Activated CD8-positive, alpha-beta T cell treated with anti-CD3 and anti-CD28 coated beads for 36 hours (primary cell): Measurements from ENCODE around the gene CDT1. TPM values are rescaled to one million over a fixed set of nuclear protein-coding genes. Genes with fewer than 3 reads are reported as not detected.

ENCODE experiments used
- ATAC-seq: fragments of 200-7000 bp; cut with Tn5 transposase; one replicate; pipeline ENCODE4 v1.10.0; 2021; ENCODE audit warnings: mild to moderate bottlenecking, moderate library complexity
- CTCF ChIA-PET: fragments of 350-600 bp; sonication (Branson Sonifier 250); formaldehyde crosslinking; loops from one replicate; lab custom pipeline; 2021; ENCODE audit warnings: antibody characterized with exemption; lab: Charles Lee
- POLR2A ChIA-PET: fragments of 350-600 bp; sonication (Branson Sonifier 250); formaldehyde crosslinking; loops from one replicate; lab custom pipeline; 2021; ENCODE audit warnings: antibody characterized with exemption; lab: Charles Lee
- DNase-seq: peaks from one replicate; pipeline ENCODE4 v3.0.0-alpha.2; 2020
- H3K27ac Mint-ChIP-seq: one replicate; pipeline ENCODE4 v1.8.0; 2021; ENCODE audit warnings: mild to moderate bottlenecking, mixed read lengths
- H3K27me3 Mint-ChIP-seq: one replicate; pipeline ENCODE4 v1.8.0; 2021; ENCODE audit warnings: mixed read lengths
- H3K36me3 Mint-ChIP-seq: one replicate; pipeline ENCODE4 v1.8.0; 2021; ENCODE audit warnings: low read depth, mixed read lengths
- H3K4me1 Mint-ChIP-seq: one replicate; pipeline ENCODE4 v1.8.0; 2021; ENCODE audit warnings: low read depth, mixed read lengths
- H3K4me3 Mint-ChIP-seq: one replicate; pipeline ENCODE4 v1.8.0; 2021; ENCODE audit warnings: mild to moderate bottlenecking, moderate library complexity, mixed read lengths
- H3K9me3 Mint-ChIP-seq: one replicate; pipeline ENCODE4 v1.8.0; 2021; ENCODE audit warnings: mixed read lengths
- CTCF ChIP-seq: fragments of 200-600 bp; IDR thresholded peaks from one replicate; pipeline ENCODE4 v1.8.0; 2022; ENCODE audit warnings: antibody characterized with exemption, mild to moderate bottlenecking
- intact Hi-C: fragments of 100-400 bp; cut with micrococcal nuclease; formaldehyde crosslinking; loops from one replicate; pipeline ENCODE4 v1.10.0; 2022
- total RNA-seq, 2 experiments: library from RNA; stranded (reverse); gene quantifications; one replicate each; pipeline ENCODE4 v1.2.3, GENCODE V29; 2021

CDT1 gene
- total RNA-seq, 2 experiments from 2014 or later, result 180 to 182 TPM

GRCh38 chr16:88809068-88809675 lies 5.6 kb downstream of the CDT1 start:
- peaks cover 57% of the 10 kb centered on the region for H3K36me3 Mint-ChIP-seq
- H3K4me3 Mint-ChIP-seq, result peak overlapping the region; percentile 91
- DNase-seq, result no peak
- H3K4me1 Mint-ChIP-seq, result peaks cover 14% of the 10 kb centered on the region
- no peak for TF ChIP-seq CTCF
- ChIA-PET CTCF (interaction anchor here (1.5 to 2.2 kb wide), 4 partner anchors 29 to 407 kb away, joined by 3 to 8 read pairs (median 5); partner anchors contain the start of genes GALNS and TRAPPC2L), POLR2A (interaction anchor here (0.6 to 7.3 kb wide), 9 partner anchors 27 to 171 kb away, joined by 3 to 81 read pairs (median 6); partner anchors contain the start of genes CTU2, GALNS, IL17C and PIEZO1)
- no peaks in the 10 kb centered on the region for H3K27me3 Mint-ChIP-seq
- H3K27ac Mint-ChIP-seq, result peak overlapping the region; percentile 52
- intact Hi-C loops, result no loop called here
- H3K9me3 Mint-ChIP-seq, result no peaks in the 10 kb centered on the region
- no peak for ATAC-seq

- H3K9me3 Mint-ChIP-seq, result no peaks in the 10 kb centered on the region
- peak overlapping the region; percentile 91 for H3K4me3 Mint-ChIP-seq
- no peak for TF ChIP-seq CTCF
- ChIA-PET POLR2A (interaction anchor here (0.6 to 7.3 kb wide), 12 partner anchors 28 to 147 kb away, joined by 3 to 81 read pairs (median 4); partner anchors contain the start of genes GALNS, MVD, PIEZO1 and TRAPPC2L), CTCF (interaction anchor here (1.5 to 3.5 kb wide), 5 partner anchors 10 to 407 kb away, joined by 3 to 21 read pairs (median 6); partner anchors contain the start of genes GALNS and TRAPPC2L)
- ATAC-seq (no peak), DNase-seq (no peak)
- no peaks in the 10 kb centered on the region for H3K27me3 Mint-ChIP-seq
- H3K4me1 Mint-ChIP-seq, result peaks cover 14% of the 10 kb centered on the region
- H3K36me3 Mint-ChIP-seq, result peaks cover 52% of the 10 kb centered on the region
- intact Hi-C loops, result no loop called here
- peak overlapping the region; percentile 95 for H3K27ac Mint-ChIP-seq
Measured at GRCh38 chr16:88809676-88810165, 6.1 kb downstream of the CDT1 start.

- no peaks in the 10 kb centered on the region for H3K9me3 Mint-ChIP-seq
- ChIA-PET POLR2A (interaction anchor here (0.5 to 7.3 kb wide), 18 partner anchors 14 to 430 kb away, joined by 3 to 81 read pairs (median 4); partner anchors contain the start of genes CDH15, GALNS, MVD and PIEZO1), CTCF (interaction anchor here (0.9 to 3.5 kb wide), 6 partner anchors 10 to 406 kb away, joined by 3 to 21 read pairs (median 7); partner anchors contain the start of genes GALNS and TRAPPC2L)
- intact Hi-C loops, result no loop called here
- H3K36me3 Mint-ChIP-seq, result peaks cover 47% of the 10 kb centered on the region
- H3K4me3 Mint-ChIP-seq, result peak overlapping the region; percentile 91
- H3K27me3 Mint-ChIP-seq, result no peaks in the 10 kb centered on the region
- peak; percentile 8 for ATAC-seq
- peak; percentile 66 for DNase-seq
- H3K27ac Mint-ChIP-seq, result peak overlapping the region; percentile 95
- no peak for TF ChIP-seq CTCF
- H3K4me1 Mint-ChIP-seq, result peaks cover 14% of the 10 kb centered on the region
Measured at GRCh38 chr16:88810166-88810911, 6.8 kb downstream of the CDT1 start.

GRCh38 chr16:88810912-88811768 lies 7.6 kb downstream of the CDT1 start:
- Mint-ChIP-seq H3K36me3 (peaks cover 43% of the 10 kb centered on the region), H3K4me3 (peak overlapping the region; percentile 91), H3K27me3 (no peaks in the 10 kb centered on the region), H3K27ac (peak overlapping the region; percentile 95), H3K4me1 (peaks cover 14% of the 10 kb centered on the region), H3K9me3 (no peaks in the 10 kb centered on the region)
- POLR2A ChIA-PET, result interaction anchor here (0.6 to 7.3 kb wide), 17 partner anchors 8 to 433 kb away, joined by 3 to 81 read pairs (median 4); partner anchors contain the start of genes CDH15, CDT1, GALNS and PIEZO1
- ATAC-seq (peak; percentile 57), DNase-seq (peak; percentile 77)
- intact Hi-C loops, result no loop called here
- CTCF ChIA-PET, result interaction anchor here (0.9 to 6.1 kb wide), 8 partner anchors 11 to 405 kb away, joined by 3 to 66 read pairs (median 6); partner anchors contain the start of genes CDH15, GALNS and TRAPPC2L
- no peak for TF ChIP-seq CTCF
